GM15510 (cell line): ENCODE measurements around the gene NOM1.

Experiments used
- POLR2A ChIP-seq: IDR thresholded peaks from 3 replicates; pipeline ENCODE4 v1.6.1; 2011; ENCODE audit warnings: borderline replicate concordance; ENCODE audit not compliant: insufficient read length; ENCODE audit errors: extremely low read depth

The NOM1 gene

DNA sequence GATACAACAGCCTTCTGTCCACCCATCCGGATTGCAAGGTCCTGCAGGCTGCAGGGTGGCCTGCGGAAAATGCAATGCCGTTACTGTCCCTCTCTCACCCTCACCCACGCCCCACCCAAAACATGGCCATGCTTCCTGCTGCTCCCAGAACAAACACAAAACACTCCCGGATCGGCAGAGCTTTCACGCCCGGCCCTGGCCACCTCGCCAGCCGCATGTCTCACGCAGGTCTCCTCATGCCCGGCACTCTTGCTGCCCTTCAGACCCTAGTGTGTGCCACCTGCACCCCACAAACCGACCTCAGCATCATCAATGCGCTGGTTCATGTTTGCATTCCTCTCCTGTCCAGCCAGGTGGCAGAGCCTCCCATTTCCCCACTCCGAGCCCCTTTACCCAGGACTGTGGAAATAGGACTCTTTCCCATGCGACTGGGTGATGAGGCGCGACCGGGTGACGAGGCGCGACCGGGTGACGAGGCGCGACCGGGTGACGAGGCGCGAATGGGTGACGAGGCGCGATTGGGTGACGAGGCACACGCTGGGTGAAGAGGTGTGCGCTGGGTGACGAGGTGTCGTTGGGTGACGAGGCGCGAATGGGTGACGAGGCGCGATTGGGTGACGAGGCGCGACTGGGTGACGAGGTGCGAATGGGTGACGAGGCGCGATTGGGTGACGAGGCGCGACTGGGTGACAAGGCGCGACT is 8.9 kb upstream of the NOM1 start:
- TF ChIP-seq POLR2A: no peak

GRCh38 chr7:156941393-156942182 is 7.9 kb upstream of the NOM1 start:
- no peak for TF ChIP-seq POLR2A

DNA sequence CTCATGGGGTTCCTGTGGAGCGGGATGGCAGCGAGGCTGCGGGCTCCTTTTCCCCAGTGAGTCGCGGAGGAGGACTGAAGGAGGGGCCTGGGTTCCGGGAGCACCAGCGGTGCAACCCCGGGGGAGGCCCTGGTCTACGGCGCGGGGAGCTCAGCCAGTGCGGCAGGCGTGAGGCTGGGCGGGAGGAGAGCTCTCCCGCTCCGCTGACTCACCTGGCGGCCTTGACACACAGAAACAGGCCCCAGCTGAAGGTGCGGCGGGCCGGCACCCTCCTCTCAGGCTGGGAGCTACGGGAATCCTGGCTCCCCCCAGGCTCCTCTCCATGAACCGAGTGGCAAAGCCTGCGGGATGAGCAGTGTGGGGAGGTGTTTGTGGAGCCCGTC is 6.8 kb upstream of the NOM1 start:
- no peak for TF ChIP-seq POLR2A

- no peak for TF ChIP-seq POLR2A
Measured at GRCh38 chr7:156943091-156944041, 6.1 kb upstream of the NOM1 start.

GRCh38 chr7:156944876-156945275 is 4.6 kb upstream of the NOM1 start:
- TF ChIP-seq POLR2A: no peak

DNA sequence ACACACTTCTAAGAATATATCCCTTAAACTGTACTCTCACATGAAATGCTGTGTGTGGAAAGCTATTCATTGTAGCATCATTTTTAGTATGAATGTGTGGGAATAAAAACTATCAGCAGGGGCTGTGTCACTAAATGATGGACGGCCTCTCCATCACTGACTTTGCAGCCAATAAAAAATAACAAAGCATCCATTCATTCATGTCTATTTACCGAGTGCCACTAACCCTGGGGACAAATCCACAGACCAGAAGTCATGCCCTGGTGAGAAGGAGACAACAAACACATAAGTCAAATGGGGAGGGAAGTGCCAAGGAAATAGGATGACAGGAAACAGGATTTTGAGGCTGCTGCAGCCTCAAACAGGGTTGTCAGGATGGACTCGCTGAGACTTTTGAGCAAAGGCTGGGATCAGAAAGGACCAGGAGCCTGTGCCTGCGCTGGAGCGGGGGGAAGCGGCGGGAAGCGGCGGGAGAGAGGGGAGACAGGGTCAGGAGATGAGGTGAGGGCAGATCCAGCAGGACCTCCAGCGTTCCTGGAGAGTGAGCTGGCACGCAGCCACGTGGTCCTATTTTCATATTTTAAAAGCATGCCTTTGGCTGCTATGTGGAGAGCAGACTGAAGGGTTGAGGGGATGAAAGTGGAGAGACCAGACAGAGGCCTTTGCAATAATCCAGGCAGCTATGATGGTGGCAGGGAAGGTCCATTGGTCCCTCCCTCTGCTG is 2.2 kb upstream of the NOM1 start:
- no peak for TF ChIP-seq POLR2A

- no peak for TF ChIP-seq POLR2A
Measured at GRCh38 chr7:156948361-156948760, 1.2 kb upstream of the NOM1 start.

DNA sequence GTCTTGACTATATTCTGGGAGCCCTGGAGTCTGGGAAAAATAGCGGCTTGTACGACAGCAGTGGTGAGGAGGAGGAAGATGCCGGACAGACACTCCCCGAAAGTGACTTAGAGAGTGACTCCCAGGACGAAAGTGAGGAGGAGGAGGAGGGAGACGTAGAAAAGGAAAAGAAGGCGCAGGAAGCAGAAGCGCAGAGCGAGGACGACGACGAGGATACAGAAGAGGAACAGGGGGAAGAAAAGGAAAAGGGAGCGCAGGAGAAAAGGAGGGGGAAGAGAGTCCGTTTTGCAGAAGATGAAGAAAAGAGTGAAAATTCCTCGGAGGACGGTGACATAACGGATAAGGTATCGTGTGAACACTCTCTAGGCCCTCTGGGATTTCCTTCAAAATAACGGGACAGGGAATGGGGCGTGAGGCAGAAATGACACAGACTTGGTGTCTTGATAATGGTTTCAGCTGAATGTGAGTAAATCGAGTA is 908 bp downstream of the NOM1 start:
- TF ChIP-seq POLR2A: no peak

- TF ChIP-seq POLR2A: no peak
Measured at GRCh38 chr7:156954941-156955340, 5.4 kb downstream of the NOM1 start.

GRCh38 chr7:156956727-156957126 is 7.2 kb downstream of the NOM1 start:
- no peak for TF ChIP-seq POLR2A

GRCh38 chr7:156962145-156962544 is 12.6 kb downstream of the NOM1 start:
- TF ChIP-seq POLR2A: no peak

DNA sequence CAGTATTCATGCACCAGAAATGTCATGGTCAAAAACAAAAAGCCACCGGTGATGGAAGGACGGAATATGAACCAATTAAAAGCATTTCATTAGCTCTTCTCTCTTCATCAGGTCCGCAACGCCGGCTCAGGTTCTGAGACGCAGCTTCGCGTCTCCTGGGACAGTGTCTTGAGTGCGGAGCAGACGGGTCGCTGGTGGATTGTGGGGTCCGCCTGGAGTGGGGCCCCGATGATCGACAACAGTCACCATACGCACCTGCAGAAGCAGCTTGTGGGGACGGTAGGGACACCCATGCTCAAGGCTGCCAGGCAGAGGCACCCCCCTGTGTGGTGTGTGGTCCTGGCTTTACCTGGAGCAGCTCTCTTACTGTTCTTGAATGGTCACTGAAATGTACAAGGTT is 13.4 kb downstream of the NOM1 start:
- TF ChIP-seq POLR2A: no peak

- no peak for TF ChIP-seq POLR2A
Measured at GRCh38 chr7:156963472-156963871, 14.0 kb downstream of the NOM1 start.

DNA sequence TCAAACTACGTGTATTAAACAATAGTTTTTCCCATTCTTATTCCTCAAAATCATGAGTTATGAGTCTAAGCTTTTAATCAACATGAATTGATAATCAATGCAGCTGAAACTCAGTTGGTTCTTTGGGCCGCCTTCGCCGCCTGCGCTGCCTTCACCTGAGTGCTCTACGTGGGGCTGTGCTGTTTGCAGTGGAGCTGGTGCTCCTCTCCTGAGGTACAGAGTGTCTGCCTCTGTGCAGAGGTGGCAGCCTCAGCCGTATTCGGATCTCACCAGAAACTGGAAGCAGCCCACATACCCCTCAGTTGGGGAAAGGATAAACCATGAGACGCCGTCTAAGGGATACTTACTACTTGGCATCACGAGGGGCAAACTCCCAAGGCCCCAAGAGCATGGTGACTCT is 15.5 kb downstream of the NOM1 start:
- no peak for TF ChIP-seq POLR2A
